Measurements from ENCODE around the gene LRRN4CL. TPM values are rescaled to one million over a fixed set of nuclear protein-coding genes. Genes with fewer than 3 reads are reported as not detected.
"Not testable (repeated sequence)": the region's sequence is repeated elsewhere in the genome, so short reads cannot be mapped to it uniquely, and the experiment has no call there.

LRRN4CL gene
- total RNA-seq, 2 donors from 2014 or later, result 3.1 to 4.6 TPM

- TF ChIP-seq POLR2A (IDR thresholded peaks at IDR 0.05), result no peak
- TF ChIP-seq CTCF (IDR thresholded peaks at IDR 0.05), result no peak
- no peak for ATAC-seq
- H3K4me1 ChIP-seq, result peaks cover 51% of the 10 kb centered on the region
These were observed 12.6 kb downstream of the LRRN4CL start for GRCh38 chr11:62676698-62677097.

DNA sequence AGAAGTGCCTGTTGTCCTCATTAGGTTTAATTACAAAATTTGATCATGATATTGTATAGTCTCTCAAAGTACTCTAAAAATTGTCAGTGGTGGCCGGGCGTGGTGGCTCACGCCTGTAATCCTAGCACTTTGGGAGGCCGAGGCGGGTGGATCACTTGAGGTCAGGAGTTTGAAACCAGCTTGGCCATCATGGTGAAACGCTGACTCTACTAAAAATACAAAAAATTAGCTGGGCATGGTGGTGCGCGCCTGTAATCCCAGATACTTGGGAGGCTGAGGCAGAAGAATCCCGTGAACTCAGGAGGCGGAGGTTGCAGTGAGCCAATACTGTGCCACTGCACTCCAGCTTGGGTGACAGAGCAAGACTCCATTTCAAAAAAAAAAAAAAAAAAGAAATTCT, 13.9 kb downstream of the LRRN4CL start:
- peaks cover 51% of the 10 kb centered on the region for H3K4me1 ChIP-seq
- intact Hi-C loops (cut with DNase I), result not testable (repeated sequence)
- 88 to 93% methylated on average over 10 of the region's 10 CpGs for WGBS, 2 donors

More at GRCh38 chr11:62676698-62677097, 12.6 kb downstream of the LRRN4CL start:
- Histone ChIP-seq H3K27ac (no peak overlapping the region), H3K4me3 (no peak overlapping the region), H3K36me3 (replicated peaks in 1 of 2; ENCODE audit: insufficient read depth in 1 of 2, low read depth in 2 of 2) (peaks cover 0 to 5% of the 10 kb centered on the region in 2 donors), H3K27me3 (no peaks in the 10 kb centered on the region), H3K9me3 (no peaks in the 10 kb centered on the region)
- 34 to 41% methylated on average over 3 to 6 of the region's 6 CpGs for WGBS, 2 donors
- DNase-seq, result no peak
- intact Hi-C loops (cut with DNase I), result no loop called here

GRCh38 chr11:62673196-62673525, 16.2 kb downstream of the LRRN4CL start:
- ATAC-seq (no peak), DNase-seq (no peak)
- Histone ChIP-seq H3K4me1 (peaks cover 61% of the 10 kb centered on the region), H3K27ac (peak overlapping the region in 1 of 4 donors; percentile 96), H3K36me3 (replicated peaks in 1 of 2; ENCODE audit: insufficient read depth in 1 of 2, low read depth in 2 of 2) (peaks cover 0 to 5% of the 10 kb centered on the region in 2 donors), H3K4me3 (no peak overlapping the region), H3K27me3 (no peaks in the 10 kb centered on the region), H3K9me3 (no peaks in the 10 kb centered on the region)
- WGBS, 2 donors, result 62 to 79% methylated on average over 2 of the region's 2 CpGs
- intact Hi-C loops (cut with DNase I), result no loop called here
- no peak for TF ChIP-seq POLR2A (IDR thresholded peaks at IDR 0.05)
- no peak for TF ChIP-seq CTCF (IDR thresholded peaks at IDR 0.05)

More for the DNA sequence above, 13.9 kb downstream of the LRRN4CL start:
- not testable (repeated sequence) for ATAC-seq; DNase-seq; H3K4me3 ChIP-seq; H3K27me3 ChIP-seq; H3K36me3 ChIP-seq (replicated peaks in 1 of 2; ENCODE audit: insufficient read depth in 1 of 2, low read depth in 2 of 2); H3K9me3 ChIP-seq; H3K27ac ChIP-seq

DNA sequence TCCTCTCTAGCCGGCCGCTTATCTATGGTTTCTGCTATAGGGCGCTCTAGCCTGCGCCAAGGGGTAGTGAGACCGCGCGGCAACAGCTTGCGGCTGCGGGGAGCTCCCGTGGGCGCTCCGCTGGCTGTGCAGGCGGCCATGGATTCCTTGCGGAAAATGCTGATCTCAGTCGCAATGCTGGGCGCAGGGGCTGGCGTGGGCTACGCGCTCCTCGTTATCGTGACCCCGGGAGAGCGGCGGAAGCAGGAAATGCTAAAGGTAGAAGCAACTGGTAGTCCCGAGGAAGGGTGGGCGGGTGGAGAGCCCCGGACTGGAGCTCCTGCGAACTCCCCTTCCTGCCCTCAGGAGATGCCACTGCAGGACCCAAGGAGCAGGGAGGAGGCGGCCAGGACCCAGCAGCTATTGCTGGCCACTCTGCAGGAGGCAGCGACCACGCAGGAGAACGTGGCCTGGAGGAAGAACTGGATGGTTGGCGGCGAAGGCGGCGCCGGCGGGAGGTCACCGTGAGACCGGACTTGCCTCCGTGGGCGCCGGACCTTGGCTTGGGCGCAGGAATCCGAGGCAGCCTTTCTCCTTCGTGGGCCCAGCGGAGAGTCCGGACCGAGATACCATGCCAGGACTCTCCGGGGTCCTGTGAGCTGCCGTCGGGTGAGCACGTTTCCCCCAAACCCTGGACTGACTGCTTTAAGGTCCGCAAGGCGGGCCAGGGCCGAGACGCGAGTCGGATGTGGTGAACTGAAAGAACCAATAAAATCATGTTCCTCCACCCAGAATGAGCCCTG, 17.5 kb downstream of the LRRN4CL start, which contains the start of the genes LBHD1 and UQCC3:
TSS of gene LBHD1 (minus strand) at position 660 of the 782 bp plus-strand sequence. CDS start 2,236 bp downstream, outside the sequence.
TSS of gene UQCC3 (plus strand) at position 66 of the 782 bp plus-strand sequence. CDS start at position 139, 73 bp downstream.
- H3K9me3 ChIP-seq, result no peaks in the 10 kb centered on the region
- peaks cover 0 to 3% of the 10 kb centered on the region in 2 donors for H3K36me3 ChIP-seq (replicated peaks in 1 of 2; ENCODE audit: insufficient read depth in 1 of 2, low read depth in 2 of 2)
- TF ChIP-seq CTCF (IDR thresholded peaks at IDR 0.05) (peak in 1 of 7 experiments; percentile 17), POLR2A (IDR thresholded peaks at IDR 0.05) (peak; percentile 58 to 88 (median 84))
- ATAC-seq (peak; percentile 80), DNase-seq (peak; percentile 69 to 83 (median 80))
- H3K4me1 ChIP-seq, result peaks cover 62% of the 10 kb centered on the region
- peak within 1 kb of the TSS; percentile 76 to 96 (median 90) for H3K27ac ChIP-seq
- H3K27me3 ChIP-seq, result no peaks in the 10 kb centered on the region
- peak within 1 kb of the TSS; percentile 57 to 80 for H3K4me3 ChIP-seq
- WGBS, 2 donors, result 0 to 1% methylated on average over 25 to 58 of the region's 59 CpGs
- intact Hi-C loops (cut with DNase I), result no loop called here

GRCh38 chr11:62671236-62671607, 18.1 kb downstream of the LRRN4CL start:
- H3K27me3 ChIP-seq, result no peaks in the 10 kb centered on the region
- no peak for TF ChIP-seq POLR2A (IDR thresholded peaks at IDR 0.05)
- no peak for TF ChIP-seq CTCF (IDR thresholded peaks at IDR 0.05)
- no peaks in the 10 kb centered on the region for H3K9me3 ChIP-seq
- peaks cover 0 to 3% of the 10 kb centered on the region in 2 donors for H3K36me3 ChIP-seq (replicated peaks in 1 of 2; ENCODE audit: insufficient read depth in 1 of 2, low read depth in 2 of 2)
- H3K27ac ChIP-seq, result peak overlapping the region; percentile 76 to 96 (median 90)
- WGBS, 2 donors, result 0 to 2% methylated on average over 13 to 17 of the region's 17 CpGs
- H3K4me1 ChIP-seq, result peaks cover 65% of the 10 kb centered on the region
- DNase-seq, result no peak
- intact Hi-C loops (cut with DNase I), result no loop called here
- ATAC-seq, result peak; percentile 27
- H3K4me3 ChIP-seq, result peak overlapping the region; percentile 57 to 80

Measured in body of pancreas (tissue), 4 donors.